HG03571 (cell line): Measurements from ENCODE around the gene FAM111A.
"Not testable (repeated sequence)": the region's sequence is repeated elsewhere in the genome, so short reads cannot be mapped to it uniquely, and the experiment has no call there.

Experiments
- ATAC-seq: cut with Tn5 transposase; IDR thresholded peaks from one replicate; pipeline ENCODE4 v1.9.1; 2021; ENCODE audit not compliant: unreplicated experiment

Gene FAM111A, protein sequence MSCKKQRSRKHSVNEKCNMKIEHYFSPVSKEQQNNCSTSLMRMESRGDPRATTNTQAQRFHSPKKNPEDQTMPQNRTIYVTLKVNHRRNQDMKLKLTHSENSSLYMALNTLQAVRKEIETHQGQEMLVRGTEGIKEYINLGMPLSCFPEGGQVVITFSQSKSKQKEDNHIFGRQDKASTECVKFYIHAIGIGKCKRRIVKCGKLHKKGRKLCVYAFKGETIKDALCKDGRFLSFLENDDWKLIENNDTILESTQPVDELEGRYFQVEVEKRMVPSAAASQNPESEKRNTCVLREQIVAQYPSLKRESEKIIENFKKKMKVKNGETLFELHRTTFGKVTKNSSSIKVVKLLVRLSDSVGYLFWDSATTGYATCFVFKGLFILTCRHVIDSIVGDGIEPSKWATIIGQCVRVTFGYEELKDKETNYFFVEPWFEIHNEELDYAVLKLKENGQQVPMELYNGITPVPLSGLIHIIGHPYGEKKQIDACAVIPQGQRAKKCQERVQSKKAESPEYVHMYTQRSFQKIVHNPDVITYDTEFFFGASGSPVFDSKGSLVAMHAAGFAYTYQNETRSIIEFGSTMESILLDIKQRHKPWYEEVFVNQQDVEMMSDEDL

DNA sequence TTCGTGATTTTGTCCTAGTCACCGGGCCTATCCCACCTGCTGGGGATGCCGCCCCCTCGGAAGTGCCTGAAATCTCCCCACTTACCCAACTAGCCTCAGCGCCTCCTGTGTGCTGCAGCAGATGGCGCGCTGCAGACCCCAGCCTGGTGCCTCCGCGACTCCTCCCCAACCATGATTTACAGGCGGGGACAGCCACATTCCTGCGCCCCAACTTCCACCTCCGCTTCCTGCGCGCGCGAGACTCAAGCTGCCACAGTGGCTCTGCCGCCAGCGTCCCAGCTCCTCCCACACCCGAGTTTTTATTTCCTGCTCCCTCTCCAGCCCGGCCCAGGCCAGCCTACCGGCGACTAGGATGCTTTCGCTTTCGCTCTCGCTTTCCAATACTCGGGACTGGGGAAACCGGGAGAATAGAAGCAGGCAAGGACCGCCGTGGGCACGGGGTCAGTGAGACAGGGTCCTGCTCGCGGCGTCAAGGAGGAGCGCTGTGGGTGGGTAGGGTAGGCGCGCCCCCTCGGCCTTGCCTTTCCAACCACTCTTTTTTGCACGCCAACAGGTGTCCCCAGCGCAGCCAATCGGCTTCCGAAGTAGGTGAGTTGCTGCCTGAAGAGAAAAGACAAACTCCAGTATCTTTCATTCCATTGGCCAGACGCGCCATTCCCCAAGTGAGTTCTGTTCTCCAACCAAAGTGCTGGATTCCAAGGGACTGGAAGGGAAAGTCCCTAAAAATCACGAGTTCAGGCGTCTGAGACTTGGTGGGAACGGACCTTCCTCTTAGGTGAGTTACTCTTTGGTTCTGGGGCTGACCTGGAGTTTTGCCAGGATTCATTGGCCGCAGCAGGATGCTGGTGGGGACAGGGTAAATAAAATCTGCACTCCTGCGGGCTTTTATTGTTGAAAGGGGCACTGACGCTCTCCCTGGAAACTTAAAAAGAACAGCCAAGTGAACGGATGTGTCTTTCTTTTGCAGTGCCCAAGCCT, at the start of gene FAM111A:
TSS of gene FAM111A (plus strand) at position 327 of the 978 bp plus-strand sequence. CDS start 6,017 bp downstream, outside the sequence.
- ATAC-seq = peak; percentile 62

DNA sequence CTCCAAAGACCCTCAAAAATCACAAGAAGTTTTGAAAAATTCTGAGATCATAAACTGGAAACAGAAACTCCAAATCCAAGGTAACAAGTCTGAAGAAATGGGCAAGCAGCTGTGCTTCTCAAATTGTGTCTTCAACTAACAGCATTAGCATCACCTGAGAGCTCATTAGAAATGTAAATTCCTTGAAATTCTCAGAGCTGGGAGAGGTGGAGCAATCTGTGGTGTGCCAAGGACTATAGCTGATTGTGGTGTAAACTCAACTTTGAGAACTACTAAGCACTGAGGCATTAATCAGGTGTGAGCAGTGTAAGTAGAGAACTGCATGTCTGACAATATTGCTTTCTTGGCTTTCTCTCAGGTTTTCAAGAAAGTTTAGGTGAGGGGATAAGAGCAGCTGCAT, 49.1 kb upstream of the FAM111A start:
- ATAC-seq = not testable (repeated sequence)

DNA sequence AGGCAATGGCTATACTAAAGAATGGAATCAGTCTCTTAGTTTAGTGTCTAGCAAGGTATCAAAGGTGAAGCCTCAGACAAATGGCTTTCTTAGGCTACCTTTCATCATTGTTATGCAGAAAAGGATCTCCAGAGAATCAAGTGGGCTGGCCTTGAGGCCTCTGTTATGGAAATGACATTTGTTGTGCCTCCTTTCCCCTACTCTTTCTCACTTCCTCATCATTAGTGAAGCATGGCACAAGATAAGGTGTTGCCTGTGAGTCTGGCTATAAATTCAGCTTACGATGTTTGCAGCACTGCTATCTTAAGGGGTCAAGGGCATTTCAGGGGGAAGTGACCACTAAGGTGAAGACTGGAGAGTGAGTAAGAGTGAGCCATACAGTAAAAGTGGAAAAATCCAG, 47.4 kb upstream of the FAM111A start:
- ATAC-seq = peak; percentile 69

DNA sequence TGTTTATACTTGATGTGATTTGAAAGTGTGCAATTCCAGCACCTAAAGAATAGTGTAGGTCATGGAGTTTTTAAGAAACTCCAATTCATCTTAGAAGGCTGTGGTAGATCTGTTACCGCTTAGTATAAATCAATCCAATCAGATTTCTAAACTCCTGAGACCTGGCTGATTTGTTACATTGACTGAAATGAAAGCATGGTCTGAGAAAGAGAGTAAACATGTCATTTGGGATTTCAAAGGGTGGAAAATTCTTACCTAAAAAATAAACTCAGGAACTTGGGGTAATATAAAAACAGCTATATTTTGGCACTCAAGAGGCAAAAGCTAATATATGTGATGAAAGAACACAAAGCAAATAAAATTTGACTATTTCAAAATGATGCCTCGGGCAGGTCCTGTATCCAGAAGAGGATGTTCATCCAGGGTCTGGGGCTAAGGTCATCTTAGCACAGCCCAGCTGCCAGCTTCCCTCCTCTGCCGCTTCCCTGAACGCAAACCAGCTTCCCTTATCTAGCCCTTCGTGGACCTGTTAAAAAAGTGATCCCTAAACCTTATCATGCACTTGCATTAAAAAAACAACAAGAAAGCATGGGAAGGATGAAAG, 46.6 kb upstream of the FAM111A start:
- not testable (repeated sequence) for ATAC-seq

DNA sequence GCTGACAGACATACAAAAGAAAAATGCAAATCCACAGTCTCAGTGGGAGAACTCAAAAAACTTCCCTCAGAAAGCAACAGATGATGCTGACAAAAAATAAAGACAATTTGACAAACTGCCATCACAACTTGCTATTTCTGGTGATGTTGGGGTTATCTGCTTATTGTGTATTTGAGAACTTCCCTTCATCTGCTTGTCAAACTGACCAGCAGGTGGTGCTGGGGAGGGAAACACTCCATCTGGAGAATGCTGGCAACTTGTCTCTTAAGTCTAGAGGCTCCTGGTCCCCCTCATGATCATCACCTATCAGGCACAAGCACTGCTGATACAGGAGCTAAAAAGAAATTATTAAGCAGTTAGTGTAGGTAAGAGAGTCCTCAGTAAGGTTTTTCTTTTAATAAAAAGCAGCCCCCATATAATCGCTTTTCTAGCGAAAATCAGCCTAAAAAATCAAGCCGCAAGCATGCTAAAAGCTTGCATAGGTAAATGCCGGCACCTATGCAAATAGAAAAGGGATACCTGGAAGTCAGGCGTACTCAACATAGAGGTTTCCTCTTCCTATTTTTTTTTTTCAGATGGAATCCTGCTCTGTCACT, 45.4 kb upstream of the FAM111A start:
- no peak for ATAC-seq

DNA sequence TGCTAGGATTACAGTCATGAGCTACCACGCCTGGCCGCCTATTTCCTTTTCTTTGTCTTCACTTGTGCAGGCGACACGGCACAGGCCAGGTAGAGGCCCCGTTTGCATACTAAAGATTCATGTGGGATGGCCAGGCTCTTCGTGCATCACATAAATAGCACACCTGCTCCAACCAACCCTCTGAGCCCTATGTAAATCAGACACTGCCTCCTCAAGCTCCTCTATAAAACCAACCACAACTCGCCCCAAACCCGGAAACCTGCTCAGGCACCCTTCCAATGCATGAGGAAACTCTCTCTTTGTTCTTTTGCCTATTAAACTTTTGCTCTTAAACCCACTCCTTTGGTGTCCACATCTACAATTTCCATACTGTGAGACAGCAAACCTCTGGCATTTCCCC, 44.7 kb upstream of the FAM111A start:
- ATAC-seq = peak; percentile 26

DNA sequence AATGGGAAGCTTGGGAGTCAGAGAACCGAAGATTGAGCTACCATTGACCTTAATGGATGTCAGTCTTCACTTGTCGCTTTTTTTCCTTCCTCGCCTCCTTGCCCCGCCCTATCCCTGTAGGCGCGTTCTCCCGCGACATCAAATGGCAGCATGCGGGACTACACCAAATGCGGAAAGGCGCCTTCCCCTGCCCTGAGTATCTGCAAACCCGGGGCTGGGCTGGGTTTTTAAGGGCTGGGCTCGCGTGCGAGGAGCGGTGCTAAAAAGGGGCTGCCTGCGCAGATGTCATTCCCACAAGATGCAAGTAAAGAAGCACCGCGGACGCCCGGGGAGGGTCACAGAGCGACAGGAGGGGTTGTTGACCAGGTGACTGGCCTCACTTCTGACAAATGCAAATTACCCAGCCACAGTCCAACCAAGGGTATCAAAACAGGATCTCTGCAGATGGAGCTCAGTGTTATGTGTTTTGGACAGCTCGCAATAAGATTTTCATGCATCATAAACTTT, 40.3 kb upstream of the FAM111A start:
- ATAC-seq = peak; percentile 61

DNA sequence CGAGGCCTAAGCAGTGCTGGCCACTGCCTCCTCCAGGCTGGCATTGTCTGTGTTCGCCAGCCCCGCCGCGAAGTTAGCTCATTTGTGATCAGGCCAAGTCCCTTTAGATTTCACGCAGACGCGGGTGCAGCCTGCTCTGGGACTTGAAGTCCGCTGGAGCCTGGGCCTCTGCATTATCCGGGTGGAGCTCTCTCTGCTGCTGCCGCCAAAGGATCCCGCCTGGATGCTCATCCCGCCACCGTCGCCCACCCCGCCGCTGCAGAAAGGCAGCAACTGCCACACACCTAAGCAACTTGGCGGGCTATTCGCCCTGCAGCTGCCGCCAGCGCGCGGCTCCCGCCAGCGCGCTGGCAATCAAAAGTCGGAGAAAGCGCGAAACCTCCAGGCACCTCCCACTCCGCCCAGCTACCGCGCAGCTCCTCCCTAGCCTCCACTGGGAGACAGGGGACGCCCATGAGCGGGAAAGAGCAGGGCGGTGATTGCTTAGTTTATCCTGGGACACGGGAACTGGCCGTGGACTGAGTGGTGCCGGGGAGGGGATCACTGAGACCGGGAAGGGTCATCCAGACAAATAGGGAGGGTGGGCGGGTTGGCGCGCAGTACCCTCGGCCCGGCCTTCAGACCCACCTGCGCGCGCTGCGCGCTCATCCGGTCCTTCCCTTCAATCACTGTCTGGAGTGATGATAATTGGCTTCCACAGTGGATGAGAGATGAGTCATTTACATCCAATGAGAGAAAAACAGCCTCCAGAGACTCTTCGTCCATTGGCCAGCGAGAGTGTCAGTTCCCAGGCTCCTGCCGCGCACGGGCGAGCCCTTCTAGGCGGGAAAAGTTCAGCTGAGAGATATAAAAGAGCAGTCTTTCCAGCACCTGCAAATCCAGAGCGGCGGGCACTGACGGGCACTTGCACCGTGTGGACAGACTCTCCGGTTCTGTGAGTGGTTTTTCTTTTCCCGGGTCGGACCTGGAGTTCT, 36.0 kb upstream of the FAM111A start, which contains the start of gene FAM111B:
TSS of gene FAM111B (plus strand) at position 875 of the 974 bp plus-strand sequence. CDS start 2,389 bp downstream, outside the sequence.
- peak; percentile 73 for ATAC-seq

DNA sequence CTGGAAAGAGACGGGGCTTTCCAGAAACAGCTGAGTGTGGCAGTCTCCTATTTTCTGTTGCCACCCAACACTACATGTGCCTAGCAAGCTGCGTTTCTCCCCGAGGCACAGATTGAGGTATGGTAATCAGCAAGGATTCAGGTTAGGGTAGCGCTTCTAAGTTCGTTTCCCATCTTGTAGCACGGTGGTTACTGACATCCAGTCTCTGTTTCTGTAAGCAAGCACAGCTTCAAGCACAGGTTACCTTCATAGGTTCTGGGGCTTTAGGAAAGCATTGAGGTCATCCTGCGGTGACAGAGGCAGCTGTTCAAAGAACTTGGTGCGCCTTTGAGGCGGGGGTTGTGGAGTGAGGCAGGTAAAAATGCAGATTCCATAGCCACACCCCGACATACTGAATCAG, 34.9 kb upstream of the FAM111A start:
- peak; percentile 33 for ATAC-seq

DNA sequence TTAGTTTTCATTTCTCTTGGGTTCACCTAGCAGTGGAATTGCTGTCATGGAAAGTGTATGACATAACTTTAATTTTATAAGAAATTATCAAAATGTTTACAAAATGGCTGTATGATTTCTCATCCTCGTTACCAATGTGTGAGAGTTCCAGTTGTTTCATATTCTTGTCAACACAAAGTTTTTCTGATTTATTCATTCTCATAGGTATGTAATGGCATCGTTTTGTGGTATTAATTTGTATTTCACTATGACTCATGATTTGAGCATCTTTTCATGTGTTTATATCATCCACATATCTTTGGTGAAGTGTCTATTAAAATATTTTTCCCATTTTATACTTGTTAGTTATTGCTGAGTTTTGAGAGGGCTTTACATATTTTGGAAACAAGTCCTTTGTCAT, 30.2 kb upstream of the FAM111A start:
- ATAC-seq = no peak

DNA sequence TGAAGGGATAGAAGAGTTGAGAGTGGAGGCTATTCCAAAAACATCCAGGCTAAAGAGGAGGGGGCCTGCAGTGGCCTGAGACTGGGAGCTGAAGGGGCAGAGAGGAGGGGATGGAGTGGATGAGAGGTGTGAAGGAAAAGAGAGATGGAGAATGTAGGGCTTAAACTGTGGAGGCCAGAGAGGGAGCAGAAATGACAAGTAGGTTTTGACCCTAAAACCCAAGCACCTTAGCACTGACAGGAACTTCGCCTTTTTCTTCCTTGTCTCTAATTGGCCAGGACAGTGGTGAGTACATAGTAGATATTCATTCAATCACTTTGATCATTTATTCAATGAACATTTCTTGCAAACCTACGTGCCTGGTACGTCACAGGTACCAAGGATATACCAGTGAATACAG, 28.3 kb upstream of the FAM111A start:
- ATAC-seq = no peak

DNA sequence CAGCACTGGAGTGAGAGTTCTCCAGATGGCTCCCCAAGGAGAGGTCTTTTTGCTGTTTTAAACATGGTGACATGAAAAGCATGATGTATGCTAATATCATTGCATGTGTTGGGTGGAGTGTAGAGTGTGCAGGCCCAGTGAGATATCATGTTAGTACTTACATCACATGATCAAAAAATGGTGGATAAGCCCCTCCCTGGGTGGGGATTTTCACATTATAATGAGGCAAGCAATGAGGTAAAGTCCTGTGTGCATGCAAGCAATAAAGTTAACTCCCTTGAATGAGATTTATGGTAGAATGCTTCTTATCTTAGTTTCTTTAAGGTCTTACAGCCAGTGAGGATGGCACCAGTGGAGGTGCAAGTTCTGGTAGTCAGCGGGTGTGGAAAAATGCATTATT, 27.1 kb upstream of the FAM111A start:
- no peak for ATAC-seq

DNA sequence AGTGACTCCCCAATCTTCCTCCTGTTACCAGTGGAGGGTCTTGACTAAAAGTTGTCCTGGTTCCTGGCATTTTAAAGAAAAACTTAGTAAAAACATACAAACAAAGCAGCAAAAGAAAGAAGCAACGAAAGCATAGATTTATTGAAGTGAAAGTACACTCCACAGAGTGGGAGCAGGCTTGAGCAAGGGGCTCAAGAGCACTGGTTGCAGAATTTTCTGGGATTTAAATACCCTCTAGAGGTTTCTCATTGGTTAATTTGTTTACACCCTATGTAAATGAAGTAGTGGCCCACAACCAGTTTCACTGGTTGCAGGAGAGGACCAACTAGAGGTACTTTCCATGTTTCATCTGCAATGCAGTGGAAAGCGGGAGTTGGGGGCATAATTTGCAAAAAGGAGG, 24.9 kb upstream of the FAM111A start:
- no peak for ATAC-seq

DNA sequence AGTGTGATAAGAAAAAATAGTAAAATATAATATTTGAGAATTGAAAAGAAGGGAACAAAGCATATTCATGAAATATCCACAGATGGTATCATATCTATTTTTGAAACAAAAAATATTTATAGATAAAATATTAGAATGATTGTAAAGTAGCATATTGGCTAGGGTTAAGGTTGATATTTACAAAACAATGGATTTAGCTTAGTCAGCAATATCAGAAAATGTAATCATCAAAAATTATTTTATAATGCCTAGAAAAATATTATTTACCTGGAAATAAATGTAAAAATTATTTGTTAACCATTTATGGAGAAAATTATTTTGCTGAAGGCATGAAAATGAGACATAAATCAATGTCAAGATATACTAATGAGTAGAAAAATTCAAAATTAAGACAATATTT, 22.8 kb upstream of the FAM111A start:
- ATAC-seq = no peak

DNA sequence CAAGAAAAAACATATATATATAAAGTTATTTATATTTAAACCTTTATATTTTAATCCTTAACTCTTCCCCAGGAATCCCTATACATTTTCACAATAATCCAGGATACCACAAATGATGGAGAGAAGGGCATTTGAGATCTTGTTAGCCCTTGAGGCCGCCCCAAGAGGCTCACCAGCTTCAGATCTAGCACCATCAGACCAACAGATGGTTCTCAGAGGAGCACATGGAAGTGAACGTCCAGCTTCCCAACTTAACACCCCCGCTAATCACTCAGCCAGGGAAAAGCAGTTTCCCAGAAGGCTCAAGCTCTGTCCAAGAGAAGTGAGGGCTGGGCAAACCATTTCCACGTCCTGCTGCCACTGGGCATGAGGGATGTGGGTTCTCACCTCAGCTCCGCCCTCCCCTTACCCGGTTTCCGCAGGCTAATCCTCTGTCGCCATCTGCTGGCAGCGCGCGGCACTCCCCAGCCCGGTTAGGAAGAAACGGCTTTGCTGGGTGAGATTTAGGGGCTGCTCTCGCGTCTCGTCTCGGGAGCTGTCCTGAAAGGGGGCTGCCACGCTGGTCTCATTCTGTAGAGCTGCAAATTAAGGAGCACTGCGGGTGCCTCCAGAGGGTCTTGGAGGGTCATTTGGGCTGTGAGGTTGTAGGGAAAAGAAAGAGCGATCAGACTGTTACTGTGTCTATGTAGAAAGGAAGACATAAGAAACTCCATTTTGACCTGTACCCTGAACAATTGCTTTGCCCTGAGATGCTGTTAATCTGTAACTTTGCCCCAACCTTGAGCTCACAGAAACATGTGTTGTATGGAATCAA, 6.8 kb upstream of the FAM111A start:
- peak; percentile 95 for ATAC-seq

DNA sequence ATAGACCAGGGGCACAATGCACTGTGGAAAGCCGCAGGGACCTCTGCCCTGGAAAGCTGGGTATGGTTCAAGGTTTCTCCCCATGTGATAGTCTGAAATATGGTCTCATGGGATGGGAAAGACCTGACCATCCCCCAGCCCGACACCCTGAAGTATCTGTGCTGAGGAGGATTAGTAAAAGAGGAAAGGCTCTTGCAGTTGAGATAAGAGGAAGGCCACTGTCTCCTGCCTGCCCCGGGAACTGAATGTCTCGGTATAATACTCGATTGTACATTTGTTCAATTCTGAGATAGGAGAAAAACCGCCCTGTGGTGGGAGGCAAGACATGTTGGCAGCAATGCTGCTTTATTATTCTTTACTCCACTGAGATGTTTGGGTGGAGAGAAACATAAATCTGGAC, 6.1 kb upstream of the FAM111A start:
- not testable (repeated sequence) for ATAC-seq

DNA sequence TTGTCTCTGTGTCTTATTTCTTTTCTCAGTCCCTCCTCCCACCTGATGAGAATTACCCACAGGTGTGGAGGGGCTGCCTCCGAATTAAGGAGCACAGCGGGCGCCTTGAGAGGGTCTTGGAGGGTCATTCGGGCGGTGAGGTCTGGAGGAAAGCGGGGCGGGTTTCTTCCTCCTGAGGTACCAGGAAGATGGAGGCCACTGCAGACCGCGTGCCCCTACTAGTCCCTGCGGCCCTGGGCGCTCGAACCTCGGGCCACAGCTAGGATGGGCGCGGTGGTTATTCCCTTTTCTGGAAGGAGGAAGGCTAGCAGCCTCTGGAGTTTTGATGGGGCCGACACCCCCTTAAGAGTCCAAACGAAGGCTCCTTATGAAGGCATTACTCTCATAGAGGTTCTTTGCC, 5.5 kb upstream of the FAM111A start:
- no peak for ATAC-seq

DNA sequence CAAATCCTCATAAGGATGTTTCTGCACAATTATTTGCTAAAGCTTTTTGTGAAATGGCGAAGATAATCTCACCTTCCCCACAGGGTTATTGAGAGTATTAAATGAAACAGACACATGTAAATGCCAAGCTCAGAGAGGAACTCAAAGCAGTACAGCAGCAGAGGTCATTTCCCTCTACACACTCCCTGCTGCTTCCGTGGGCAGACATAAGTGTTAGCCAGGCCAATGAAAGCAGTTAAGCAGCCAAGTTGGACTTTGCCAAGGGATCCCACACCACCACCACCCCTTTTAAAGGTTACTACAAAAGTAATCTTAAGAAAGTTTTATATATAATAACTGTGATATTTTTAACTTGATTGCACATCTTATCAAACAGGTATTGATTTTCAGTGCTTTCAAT, 4.0 kb upstream of the FAM111A start:
- no peak for ATAC-seq
